NCI-H1105 treated with DMSO at 0.1 percent for 48 hours (cell line): ENCODE measurements around the gene SLIT3.
"Not testable (repeated sequence)": the region's sequence is repeated elsewhere in the genome, so short reads cannot be mapped to it uniquely, and the experiment has no call there.

Experiments used
- DNase-seq: peaks from one replicate; lab custom pipeline; 2025; lab: John Stamatoyannopoulos, UW

The SLIT3 gene

DNA sequence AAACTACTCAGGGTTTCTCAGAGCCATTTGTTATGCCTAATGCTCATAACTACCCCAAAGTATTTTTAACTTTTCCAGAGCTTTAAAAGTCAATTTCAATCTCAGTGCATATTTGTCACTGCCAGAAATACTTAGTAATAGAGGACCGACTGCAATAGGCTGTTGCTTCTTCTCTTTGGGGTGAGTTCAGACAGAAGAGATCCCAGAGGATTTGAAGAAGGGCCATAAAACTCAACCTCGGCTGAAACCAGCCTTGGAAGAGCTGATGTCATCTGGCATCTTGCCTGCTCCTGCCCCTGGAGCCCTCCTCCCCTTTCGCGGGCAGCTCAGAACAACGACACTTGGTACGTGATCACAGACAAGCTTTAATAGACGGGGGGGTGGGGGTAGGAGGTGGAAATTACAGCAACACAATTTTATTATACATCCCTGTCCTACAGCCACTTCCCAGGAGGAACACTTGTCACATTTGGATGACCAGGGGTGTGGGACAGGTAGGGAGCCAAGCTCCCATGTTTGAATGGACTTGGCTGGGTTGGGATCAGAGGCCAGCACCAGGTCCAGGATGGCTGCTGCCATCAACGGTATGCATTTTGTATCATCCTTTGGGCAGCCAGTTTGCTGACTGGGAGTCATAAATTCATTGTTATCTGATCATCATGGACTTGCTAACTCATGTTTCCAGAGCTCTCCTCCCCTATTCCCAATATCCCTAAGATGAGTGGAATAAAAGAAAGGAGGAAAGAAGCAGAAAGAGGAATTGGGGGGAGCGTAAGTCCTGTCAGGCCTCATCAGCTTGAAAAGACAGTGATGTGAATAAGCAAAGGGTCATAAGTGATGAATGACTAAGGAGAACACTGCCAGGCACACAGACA is 535.2 kb downstream of the SLIT3 start:
- peak; percentile 43 for DNase-seq

DNA sequence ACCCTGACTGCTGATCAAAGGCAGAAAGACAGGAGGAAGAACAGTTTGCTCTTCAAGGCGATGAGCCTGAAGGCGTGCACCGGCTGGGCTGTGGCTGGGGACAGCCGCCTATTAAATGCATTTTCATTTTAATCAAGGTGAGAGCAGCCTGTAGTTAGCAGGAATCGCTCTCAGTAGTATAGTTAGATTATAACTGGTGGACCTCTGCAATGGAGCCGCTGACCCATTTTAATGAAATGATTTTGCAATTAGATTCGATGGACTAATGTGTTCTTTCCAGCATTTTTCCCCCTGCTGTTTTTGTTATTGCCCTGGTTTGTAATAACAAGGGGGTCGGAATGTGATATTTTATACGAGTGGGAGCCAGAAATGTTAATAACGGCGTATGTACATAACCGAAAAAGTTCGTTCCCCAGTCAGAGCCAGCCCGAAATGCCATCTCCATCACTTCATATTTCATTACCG is 535.8 kb downstream of the SLIT3 start:
- DNase-seq: no peak

DNA sequence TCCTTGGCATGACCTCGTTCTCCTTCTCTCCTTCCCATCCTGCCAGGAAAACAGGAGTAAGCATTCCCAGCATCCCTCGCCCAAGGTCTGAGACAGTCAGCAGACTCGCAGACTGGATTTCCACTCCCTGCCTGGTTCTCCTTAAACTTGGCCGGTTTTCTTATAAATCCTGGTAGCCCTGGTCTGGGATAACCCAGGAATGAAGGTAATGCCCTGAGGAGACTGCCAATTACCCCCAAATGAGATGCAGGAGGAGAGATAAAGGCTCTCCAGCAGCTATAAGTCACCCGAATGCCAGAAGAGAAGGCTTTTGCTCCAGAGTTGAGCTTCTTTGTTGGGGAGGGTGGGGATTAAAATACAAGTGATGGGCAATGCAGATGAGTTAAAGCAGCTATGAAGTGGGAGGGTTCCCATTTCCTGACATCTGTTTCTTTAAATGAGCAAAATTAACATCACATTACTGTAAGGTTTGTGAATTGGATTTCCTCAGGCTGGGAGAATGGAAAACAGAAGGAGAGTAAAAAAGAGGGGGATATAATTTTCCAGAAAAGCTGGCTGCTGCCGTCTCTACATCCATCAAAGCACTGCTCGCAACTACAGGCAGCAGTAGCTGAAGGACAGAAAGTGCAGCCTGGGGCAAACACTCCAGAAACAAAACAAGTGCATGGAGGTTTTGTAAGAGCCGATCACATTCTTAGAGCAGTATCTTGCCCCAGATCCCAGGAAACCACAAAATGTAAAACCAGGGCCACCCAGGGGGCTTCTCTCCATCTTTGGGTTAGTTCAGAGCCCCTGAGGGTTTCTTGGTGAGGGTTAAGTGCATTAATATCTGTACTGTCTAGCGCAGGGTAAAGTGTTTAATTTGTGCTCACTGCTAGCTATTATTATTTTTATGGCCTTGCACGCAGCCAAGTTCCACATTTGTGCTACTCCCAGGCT is 544.2 kb downstream of the SLIT3 start:
- no peak for DNase-seq

DNA sequence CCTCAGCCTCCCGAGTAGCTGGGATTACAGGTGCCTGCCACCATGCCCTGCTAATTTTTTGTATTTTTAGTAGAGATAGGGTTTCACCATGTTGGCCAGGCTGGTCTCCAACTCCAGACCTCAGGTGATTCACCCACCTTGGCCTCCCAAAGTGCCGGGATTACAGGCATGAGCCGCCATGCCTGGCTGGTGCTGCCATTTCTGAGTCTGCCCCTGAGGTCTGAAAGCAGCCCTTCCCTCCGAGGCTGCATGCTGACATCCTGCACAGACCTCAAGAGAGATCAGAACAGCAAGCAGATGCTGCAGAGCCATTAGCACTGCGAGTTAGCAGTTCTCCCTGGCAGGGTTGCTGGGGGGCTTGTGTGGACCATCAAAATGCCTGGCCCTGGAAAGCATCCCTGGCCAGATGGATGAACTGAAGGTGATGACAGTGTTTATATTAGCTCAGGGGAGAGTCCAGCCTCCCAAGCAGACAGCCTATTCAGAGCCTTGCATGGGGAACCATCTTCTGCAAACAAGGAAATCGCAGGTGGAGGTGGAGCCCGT is 545.3 kb downstream of the SLIT3 start:
- DNase-seq: no peak

DNA sequence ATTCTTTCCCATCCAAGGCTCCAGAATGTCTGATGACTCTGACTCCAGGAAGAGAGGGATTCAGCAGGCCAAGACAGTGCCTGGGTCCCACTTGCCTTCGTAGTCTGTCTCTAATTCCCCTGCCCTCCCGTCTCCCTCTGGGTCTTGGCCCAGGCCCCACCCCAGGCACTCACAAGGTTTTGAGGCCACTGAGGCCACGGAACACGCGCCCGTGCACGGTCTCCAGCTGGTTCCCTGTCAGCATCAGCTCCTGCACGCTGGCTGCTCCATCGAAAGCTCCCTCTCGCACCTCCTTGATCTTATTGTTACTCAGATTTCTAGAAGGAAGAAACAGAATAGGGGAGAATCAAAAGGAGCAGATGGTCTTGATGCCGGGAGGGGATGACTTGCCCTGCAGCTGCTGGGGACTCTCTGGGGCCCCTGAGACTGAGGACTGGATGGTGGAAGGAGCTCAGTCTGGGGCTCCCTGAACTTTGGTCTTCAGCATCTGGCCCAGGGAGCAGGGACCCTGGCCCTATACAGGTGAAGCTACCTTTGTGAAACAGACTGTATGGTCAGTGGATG is 547.2 kb downstream of the SLIT3 start:
- DNase-seq: no peak

DNA sequence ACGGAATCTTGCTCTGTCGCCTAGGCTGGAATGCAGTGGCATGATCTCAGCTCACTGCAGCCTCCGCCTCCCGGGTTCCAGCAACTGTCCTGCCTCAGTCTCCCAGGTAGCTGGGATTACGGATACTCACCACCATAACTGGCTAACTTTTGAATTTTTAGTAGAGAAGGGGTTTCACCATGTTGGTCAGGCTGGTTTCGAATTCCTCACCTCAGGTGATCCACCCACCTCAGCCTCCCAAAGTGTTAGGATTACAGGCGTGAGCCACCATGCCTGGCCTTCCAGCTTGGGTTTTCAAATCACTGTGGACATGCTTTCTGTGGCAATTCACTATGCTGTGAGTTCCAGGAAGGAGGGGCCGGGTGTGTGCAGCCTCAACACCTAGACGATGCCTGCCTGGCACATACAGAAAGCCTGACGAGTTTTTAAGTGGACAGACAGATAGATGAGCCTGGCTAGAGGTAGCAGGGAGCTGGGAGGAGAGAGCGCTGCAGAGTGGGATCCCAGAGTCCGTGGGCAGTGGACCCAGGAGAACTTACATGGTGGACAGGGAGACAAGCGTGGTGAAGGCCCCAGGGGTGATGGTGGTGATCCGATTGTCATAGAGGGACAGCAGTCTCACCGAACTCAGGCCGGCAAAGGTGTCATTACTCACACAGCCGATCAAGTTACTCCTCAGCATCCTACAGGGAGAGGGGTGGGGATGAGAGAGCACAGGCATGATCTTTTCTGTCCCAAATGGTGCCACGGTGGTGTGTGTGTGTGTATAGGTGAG is 548.3 kb downstream of the SLIT3 start:
- no peak for DNase-seq

DNA sequence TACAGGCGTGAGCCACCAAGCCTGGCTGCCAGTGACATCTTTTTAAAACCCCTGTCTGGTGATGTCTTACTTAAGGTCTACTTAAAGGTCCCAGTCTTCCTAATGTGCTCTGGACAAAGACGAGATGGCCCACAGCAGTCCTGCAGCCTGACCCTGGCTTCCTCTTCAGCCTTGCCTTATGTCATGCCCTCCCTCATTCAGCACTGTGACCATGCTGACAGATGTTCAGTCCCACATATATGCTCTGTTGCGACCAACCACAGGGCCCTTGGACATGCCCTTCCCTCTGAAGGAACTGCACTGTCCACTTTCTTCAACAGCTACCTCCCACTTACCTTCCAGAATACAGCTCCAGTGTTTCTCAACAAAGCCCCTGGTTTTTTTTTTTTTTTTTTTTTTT is 548.9 kb downstream of the SLIT3 start:
- DNase-seq: no peak

DNA sequence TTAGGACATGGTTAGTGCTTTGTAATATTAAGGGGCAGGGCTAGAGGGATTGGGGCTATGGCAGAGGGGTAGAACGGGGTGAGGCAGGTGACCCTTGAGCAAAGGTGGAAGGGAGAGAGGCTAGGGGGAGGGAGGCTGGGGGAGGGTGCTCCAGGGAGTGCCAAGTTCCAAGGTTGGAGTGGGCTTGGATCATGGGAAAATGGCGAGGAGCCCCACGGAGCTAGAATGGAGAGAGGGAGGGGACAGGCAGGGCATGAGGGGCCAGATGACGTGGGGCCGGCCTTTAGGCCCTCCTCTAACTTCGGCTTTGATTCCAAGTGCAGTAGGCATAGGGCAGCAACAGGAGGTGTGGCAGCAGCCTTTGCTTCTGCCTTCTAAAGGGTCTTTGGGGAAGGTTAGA is 550.0 kb downstream of the SLIT3 start:
- no peak for DNase-seq

DNA sequence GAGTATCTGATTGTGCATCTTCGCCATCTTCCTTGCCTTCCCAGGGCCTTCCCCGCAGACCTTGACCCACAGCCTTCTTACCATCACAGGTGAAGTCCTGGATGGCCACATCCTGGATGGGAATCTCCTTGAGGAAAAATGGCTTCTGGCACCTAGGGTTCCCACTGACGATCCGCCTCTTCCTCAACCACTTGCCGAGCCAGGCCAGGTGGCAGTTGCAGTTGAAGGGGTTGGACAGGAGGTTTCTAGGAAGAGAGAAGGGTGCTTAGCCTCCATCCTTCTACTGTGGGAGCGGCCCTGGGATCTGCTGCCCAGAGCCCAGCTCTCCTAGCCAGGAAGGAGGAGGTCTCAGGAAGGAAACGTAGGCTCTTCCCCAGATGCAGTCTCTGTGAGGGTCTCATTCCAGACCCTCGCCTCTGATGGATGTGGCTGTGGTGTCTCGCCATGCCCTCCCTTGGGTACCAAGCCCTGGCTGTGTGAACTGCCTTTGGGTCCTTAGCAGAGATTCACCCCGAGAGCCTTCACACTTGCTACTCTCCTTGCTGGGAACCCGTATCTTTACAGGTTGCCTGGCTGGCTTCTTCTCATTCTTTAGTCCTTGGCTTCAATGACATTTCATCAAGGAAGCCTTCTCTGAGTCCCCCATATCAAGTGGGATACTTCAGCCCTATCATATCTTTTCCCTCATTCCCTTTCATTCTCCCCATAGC is 551.4 kb downstream of the SLIT3 start:
- no peak for DNase-seq

DNA sequence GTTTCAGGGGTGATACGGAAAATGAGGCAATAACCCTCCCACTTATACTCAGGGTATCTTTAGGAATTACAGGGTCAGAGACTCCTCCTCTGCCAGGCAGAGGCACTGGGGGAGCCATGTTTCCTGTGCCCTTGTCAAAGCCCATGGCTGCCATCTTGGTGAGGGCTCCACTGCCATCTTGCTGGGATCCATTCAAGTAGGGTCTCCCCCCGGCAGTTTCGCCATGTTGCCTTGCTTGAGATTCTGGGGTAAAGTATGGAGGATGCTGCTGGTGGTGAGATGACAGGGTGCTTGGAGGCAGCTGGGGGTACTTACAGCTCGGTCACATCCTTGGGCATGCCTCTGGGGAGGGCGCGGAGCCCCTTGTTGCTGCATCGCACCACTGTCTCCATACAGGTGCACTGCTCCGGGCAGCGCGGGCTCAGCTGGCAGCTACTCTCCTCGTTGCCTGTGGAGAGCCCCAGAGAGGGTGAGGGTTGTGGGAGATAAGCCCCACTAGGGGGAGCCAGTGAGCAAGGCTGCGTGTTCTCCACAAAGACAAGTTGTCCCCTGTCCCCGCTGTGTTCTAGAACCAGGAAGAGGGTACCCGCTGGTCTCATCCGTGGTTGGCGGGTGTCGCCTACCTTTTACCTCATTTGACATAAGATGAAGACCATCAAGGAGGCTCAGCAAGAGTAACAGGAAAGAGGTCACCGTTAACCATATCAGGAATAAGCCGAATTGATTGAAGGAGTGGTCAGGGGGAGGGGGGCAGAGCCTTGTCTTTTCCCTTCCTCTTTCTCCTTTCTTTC is 552.8 kb downstream of the SLIT3 start:
- DNase-seq: peak; percentile 2

DNA sequence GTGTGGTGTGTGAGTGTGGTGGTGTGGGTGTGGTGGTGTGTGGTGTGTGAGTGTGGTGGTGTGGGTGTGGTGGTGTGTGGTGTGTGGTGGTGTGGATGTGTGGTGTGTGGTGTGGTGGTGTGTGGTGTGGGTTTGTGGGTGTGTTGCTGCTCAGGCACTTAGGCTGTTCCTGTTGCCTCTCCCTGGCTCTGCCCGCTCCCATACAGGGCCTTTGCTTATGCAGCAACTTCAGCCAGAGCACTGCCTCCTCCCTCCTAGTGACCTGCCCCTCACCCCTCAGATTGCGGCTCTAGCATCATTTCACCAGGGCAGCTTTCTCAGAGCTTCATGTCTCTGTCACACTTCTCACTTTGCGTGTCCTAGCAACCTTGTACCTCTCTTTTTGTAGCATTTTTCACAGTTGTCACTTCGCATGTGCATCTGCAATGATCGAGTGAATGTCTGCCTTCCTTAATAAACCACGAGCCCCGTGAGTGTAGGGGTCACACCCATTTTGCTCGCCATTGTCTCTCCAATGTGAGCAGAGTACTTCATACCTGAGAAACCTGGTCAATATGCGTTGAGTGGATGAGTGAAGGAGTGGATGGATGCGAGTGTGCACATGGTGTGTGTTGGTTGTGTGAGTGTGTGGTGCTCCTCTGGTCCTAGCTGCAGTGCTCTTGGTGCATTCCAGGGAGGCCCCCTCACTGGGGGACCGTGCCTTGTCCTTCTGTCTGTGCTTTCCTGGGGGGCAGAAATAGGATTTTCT is 553.9 kb downstream of the SLIT3 start:
- no peak for DNase-seq

DNA sequence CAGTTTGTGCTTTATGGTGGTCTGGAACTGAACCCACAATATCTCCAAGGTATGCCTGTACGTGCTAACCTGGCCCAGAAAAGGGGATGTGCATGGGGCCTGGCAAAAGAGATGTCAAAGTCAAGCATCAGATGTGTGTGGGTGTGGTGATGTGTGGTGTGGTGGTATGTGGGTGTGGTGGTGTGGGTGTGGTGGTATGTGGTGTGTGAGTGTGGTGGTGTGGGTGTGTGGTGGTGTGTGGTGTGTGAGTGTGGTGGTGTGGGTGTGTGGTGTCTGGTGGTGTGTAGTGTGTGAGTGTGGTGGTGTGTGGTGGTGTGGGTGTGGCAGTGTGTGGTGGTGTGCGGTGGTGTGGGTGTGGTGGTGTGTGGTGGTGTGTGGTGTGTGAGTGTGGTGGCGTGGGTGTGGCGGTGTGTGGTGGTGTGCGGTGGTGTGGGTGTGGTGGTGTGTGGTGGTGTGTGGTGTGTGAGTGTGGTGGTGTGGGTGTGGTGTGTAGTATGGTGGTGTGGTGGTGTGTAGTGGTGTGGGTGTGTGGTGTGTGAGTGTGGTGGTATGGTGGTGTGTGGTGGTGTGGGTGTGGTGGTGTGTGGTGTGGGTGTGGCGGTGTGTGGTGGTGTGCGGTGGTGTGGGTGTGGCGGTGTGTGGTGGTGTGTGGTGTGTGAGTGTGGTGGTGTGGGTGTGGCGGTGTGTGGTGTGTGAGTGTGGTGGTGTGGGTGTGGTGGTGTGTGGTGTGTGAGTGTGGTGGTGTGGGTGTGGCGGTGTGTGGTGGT is 554.6 kb downstream of the SLIT3 start:
- DNase-seq: not testable (repeated sequence)

DNA sequence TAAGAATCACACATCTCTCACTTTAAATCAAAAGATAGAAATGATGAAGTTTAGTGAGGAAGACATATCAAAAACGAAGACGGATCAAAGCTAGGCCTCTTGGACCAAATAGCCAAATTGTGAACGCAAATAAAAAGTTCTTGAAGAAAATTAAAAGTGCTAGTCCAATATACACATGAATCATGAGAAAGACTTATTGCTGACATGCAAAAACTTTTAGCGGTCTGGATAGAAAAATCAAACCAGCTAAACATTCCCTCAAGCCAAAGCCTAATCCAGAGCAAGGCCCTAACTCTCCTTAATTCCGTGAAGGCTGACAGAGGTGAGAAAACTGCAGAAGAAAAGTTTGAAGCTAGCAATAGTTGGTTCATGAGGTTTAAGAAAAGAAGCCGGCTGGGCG is 557.3 kb downstream of the SLIT3 start:
- DNase-seq: no peak

DNA sequence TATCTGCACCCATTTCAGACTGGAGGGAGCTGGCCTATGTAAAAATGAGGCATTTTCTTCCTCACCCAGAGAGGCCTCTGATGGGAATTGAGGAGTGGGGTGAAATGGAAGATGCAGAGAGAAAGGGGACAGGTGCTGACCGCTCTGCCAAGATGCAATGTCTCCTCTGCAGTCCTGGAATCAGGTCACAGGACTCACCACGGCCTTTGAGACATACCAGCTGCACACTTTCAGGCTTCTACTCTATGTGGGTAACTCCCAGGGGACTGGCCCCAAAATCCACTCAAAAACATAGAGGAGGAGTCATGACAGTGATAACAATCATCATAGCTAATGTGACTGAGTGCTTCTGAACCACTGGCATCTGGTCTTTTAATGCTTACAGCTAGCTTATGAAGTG is 558.6 kb downstream of the SLIT3 start:
- DNase-seq: not testable (repeated sequence)

DNA sequence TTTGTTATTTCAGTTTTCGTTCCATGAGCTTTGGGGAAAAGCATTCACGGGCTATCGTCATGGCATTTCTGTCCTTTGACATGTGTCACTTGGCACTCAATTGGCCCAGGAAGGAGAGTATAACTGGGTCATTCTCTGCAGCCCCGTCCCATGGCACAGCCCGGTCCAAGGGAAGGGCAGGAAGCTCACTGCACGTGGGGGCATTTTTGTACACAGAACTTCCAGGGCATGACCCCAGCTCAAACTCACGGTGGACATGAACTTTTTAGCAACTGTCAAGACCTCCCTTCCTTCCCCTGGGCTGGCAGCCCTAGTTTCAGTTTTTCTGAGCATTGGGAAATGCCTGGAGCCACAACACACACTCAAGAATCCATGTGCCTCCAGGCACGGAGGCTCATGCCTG is 560.1 kb downstream of the SLIT3 start:
- no peak for DNase-seq

DNA sequence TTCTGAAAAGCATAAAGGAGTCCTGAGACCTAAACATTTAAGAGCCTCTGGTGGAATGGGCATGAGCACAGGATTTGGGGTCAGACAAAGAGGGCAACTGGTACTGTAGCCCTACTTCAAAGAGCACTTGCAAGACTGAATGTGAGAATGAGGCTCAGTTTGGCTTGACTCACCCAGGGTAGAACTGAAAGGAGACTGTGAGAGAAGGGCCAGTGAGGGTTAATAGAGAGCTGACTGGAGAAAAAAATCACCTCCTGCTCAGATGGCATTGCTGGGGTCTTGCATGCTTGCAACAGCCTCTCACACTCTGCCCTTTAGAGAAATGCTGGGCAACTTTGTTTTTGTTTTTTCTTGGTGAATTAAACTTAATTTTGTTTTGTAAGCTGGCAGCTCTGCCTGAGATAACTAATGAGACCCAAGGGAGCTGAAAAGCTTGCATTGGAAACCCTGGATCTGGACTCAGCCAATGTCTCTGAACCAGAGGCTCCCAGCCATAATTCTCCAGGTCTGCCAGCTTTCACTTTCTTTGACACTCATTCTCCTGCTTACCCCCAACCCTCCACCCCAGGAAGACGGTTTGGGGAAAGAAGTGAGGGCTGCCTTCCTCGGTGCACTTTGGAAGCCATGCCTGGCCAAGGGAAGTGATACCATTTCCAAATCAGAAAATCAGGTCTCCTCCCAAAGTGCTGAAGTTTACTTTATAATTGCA is 560.7 kb downstream of the SLIT3 start:
- no peak for DNase-seq

DNA sequence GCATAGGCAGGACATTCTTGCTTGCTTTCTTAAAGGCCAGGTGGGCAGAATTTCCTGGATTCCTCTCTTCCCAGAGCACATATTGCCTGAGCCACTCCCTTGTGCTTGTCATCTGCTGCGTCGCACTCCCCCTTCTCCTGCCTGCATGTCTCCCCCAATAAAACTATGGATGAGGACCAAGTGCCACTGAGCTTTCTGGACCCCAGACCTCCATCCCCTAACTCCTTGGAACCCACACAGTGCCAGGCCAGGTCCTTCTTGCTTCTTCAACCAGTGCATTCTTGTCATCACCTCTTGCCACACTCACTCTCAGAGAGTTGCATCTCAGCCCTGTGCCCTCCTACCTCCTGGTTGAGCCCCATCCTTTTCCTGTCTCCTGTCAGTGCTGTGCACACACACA is 563.9 kb downstream of the SLIT3 start:
- no peak for DNase-seq
